GM18951 (cell line): ENCODE data around the gene FTO.

Source experiments
- POLR2A ChIP-seq: IDR thresholded peaks from 4 replicates; pipeline ENCODE4 v1.6.1; 2011; ENCODE audit warnings: mild to moderate bottlenecking; ENCODE audit not compliant: insufficient read length, insufficient read depth; ENCODE audit errors: extremely low read depth
- in situ Hi-C: fragments of 300-500 bp; cut with MboI; formaldehyde crosslinking; loops from one replicate; pipeline ENCODE4 v1.12.0; 2022; ENCODE audit warnings: low sequenced_read_pairs, mixed read lengths, inconsistent platforms; ENCODE audit not compliant: unreplicated experiment

FTO gene

DNA sequence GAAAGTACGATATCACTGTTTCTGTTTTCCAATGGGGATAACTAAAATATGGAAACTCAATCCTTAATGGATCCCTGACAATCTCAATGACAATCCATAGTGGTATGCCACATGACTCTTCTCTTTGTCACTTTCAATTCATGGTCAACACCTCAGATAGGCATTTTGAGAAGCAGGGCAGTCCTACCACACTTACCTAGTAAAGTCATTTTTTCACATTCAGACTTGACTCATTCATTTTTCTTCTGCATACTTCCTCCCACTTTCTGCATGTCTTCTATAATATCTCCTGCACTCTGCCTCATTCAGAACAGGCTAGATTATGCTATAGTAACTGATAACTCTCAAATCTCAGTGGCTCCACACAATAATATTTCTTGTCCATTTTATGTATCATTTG is 117.5 kb downstream of the FTO start:
- in situ Hi-C loops, result no loop called here
- TF ChIP-seq POLR2A, result no peak

DNA sequence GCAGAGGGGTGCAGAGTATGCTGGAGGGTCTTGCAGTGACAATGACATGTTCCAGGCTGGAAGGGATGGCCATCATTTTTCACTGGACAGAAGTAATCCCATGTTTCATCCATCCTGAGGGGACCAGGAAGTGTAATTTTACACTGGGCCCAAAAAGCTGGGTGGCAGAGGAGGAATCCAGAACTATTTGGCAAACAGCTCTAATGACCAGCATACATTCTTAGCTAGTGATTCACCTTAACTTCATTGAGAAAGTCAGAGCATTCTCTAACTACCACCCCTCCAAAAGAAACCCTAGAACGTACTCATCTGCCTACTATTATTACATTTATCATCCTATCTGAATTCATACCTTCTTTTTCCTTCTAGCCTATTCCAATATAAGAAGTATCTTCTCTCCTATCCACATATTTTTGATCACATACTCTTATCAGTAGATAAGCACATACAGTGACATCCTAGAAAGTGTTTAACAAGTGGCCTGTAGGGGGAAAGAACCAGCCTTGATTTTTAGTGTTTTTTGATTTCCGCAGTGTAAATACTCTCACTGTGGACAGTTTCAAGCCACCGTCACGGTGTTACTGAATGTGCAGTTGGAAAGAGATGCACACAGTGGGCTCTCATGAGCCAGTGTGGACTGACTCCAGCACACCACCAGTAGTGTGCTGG is 118.1 kb downstream of the FTO start:
- in situ Hi-C loops, result no loop called here
- no peak for TF ChIP-seq POLR2A

GRCh38 chr16:53822936-53823529 is 119.1 kb downstream of the FTO start:
- TF ChIP-seq POLR2A, result no peak
- in situ Hi-C loops, result no loop called here

DNA sequence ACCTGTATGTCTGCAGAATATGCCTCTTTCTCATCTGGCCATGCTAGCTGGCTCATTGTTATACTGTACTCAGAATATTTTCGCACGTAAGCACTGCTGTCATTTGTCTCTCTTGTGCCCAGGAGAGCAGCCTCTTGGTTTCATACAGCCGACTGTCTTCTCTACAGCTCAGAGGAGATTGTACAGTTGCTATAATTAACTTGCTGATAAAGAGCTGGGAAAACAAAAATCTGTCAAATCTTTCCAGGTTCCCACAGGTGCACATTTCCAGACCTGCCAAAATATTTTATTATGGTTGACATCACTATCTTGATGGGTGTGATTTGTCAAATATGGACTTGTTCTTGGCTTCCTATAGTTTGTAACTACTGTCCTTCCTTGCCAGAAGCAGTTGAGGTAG is 122.7 kb downstream of the FTO start:
- in situ Hi-C loops, result no loop called here
- no peak for TF ChIP-seq POLR2A

- TF ChIP-seq POLR2A, result no peak
- in situ Hi-C loops, result no loop called here
Measured at GRCh38 chr16:53827741-53828140, 123.8 kb downstream of the FTO start.

DNA sequence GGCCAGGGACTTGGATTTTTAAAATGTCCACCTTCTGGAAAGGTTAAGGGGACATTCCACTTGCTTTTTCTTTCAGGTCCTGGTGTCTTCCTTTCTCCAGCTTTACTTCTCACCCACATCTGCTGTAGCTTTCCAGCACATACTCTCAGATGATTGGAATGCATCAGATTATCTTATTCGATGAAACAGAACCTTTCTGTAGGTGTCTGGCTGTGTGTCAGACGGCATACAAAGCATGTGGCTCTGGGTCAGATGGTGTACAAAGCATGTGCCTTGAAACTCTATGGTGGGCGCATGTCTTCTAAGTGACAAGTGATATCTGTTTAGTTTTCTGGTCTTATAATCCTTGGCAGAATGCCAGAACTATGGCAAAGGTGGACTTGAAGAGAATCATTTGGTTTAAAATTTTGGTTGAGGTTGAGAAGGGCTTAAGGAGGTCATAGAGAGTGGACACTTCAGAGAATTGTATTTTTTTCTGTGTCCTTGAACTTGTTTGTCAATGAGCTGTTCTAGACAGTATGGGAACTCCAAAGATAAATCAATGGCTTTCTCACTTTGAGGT is 125.3 kb downstream of the FTO start:
- no peak for TF ChIP-seq POLR2A

GRCh38 chr16:53832896-53833544 is 129.1 kb downstream of the FTO start:
- in situ Hi-C loops, result no loop called here
- TF ChIP-seq POLR2A, result no peak

More for the DNA sequence above, 125.3 kb downstream of the FTO start:
- in situ Hi-C loops, result no loop called here

DNA sequence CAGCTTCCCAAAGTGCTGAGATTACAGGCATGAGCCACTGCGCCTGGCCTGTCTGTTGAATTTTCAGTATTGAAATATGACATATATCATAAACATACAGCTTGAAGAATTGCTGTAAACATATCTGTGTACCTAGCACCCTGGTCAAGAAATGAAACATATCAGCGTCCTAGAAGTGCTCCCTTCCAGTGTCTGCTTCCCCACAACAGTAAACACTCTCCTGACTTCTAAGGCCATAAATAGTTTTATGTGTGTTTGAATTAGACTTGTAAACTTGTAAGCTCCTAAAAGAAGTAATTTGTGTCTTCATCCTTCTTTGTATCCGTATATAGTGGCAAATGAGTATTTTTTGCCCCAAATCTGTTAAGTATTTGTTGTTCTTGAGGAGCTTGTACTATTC is 132.2 kb downstream of the FTO start:
- in situ Hi-C loops, result no loop called here
- TF ChIP-seq POLR2A, result no peak

GRCh38 chr16:53836680-53837079 is 132.7 kb downstream of the FTO start:
- in situ Hi-C loops, result no loop called here
- TF ChIP-seq POLR2A, result no peak

GRCh38 chr16:53837426-53837825 is 133.5 kb downstream of the FTO start:
- TF ChIP-seq POLR2A, result no peak
- in situ Hi-C loops, result no loop called here

- TF ChIP-seq POLR2A, result no peak
- in situ Hi-C loops, result no loop called here
Measured at GRCh38 chr16:53839150-53839549, 135.2 kb downstream of the FTO start.

GRCh38 chr16:53840456-53840855 is 136.5 kb downstream of the FTO start:
- in situ Hi-C loops, result no loop called here
- no peak for TF ChIP-seq POLR2A

DNA sequence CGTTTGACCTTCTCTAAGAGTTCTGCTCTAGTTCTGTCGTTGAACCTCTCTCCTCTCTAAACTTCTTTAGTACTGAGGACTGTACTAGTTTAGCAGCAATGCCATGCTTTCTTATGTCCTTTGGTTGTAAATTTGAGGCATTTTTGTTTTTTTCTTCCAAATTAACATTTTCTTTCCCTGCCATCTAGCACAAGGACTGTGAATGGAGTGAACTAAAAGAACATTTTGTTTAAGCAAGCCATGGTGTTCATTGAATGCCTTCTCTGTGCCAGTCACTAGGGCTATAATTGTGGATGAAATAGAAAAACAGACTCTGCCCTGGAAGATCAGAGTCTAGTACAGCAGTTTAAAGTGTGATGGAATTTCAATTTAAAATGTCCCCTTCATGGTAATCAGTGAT is 137.9 kb downstream of the FTO start:
- in situ Hi-C loops, result no loop called here
- no peak for TF ChIP-seq POLR2A

DNA sequence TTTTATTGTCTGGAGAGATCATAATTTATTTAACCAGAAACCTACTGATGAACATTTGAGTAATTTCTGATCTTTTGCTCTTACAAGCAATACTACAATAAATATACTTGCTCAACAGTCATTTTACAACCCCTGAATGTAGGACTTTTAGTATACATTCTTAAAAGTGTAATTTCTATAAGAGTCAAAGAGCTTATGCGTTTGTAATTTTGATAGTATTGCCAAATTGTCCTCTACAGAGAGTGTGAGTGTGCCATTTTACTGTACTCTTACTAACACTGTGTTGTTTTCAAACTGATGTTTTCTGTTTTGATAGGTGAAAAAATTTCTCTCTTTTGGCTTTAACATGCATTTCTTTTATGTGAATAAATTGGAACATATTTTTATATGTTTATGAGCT is 139.1 kb downstream of the FTO start:
- in situ Hi-C loops, result no loop called here
- TF ChIP-seq POLR2A, result no peak
